Suprapubic skin (tissue), 4 donors: ENCODE measurements around the gene PCAT7.

Source experiments
- EP300 ChIP-seq: sonication (generic); formaldehyde crosslinking; IDR thresholded peaks from one replicate; pipeline ENCODE4 v1.6.1; 2017; ENCODE audit warnings: antibody characterized with exemption
- POLR2A ChIP-seq, 2 donors: fragments of 450-650 bp; IDR thresholded peaks; one replicate each; pipeline ENCODE4 v1.6.1; 2017; ENCODE audit warnings: antibody characterized with exemption in 2 of 2, mild to moderate bottlenecking in 2 of 2, moderate library complexity in 2 of 2
- POLR2AphosphoS5 ChIP-seq, 3 donors: sonication (generic); formaldehyde crosslinking; IDR thresholded peaks; one replicate each; pipeline ENCODE4 v1.6.1; 2017; ENCODE audit warnings: antibody characterized with exemption in 3 of 3
- TF ChIP-seq, protein P1 (sequence below), 2 donors: fragments of 200-600 bp in 1 of 2; fragments of 450-650 bp in 1 of 2; sonication (generic) in 1 of 2; IDR thresholded peaks; one replicate each; pipeline ENCODE4 v1.5.1; 2016 to 2019; ENCODE audit warnings: antibody characterized with exemption in 2 of 2, mild to moderate bottlenecking in 1 of 2, moderate library complexity in 1 of 2

DNA sequence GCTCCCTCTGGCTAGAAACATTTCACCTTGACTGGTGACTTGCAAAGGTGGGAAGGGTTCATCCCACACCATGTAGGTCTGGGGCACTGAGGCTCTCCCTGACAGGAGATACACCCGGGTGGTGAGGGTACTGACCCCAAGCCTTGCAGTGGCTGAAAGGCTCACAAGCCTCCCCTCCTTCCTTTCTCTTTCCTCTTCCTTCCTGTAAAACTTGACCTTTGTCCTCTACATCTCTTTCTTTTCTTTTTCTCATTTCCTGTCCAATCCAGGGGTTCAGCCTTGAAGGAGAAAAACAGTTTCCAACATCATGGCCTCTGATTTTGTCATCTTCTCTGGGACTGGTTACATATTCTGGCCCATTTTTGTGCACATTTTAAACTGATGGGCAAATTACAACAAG lies 22.2 kb downstream of the PCAT7 start:
- TF ChIP-seq EP300 (no peak), POLR2A (IDR thresholded peaks at IDR 0.05) (no peak), POLR2AphosphoS5 (IDR thresholded peaks at IDR 0.05) (no peak)
- TF ChIP-seq, protein P1, sequence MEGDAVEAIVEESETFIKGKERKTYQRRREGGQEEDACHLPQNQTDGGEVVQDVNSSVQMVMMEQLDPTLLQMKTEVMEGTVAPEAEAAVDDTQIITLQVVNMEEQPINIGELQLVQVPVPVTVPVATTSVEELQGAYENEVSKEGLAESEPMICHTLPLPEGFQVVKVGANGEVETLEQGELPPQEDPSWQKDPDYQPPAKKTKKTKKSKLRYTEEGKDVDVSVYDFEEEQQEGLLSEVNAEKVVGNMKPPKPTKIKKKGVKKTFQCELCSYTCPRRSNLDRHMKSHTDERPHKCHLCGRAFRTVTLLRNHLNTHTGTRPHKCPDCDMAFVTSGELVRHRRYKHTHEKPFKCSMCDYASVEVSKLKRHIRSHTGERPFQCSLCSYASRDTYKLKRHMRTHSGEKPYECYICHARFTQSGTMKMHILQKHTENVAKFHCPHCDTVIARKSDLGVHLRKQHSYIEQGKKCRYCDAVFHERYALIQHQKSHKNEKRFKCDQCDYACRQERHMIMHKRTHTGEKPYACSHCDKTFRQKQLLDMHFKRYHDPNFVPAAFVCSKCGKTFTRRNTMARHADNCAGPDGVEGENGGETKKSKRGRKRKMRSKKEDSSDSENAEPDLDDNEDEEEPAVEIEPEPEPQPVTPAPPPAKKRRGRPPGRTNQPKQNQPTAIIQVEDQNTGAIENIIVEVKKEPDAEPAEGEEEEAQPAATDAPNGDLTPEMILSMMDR (IDR thresholded peaks at IDR 0.05) = no peak
